ENCODE results near the gene RELA. TPM values are rescaled to one million over a fixed set of nuclear protein-coding genes. Genes with fewer than 3 reads are reported as not detected.

The RELA gene
- total RNA-seq, 1 donor = 39.5 TPM

GRCh38 chr11:65617136-65617850 is 45.4 kb downstream of the RELA start:
- peak overlapping the region; percentile 74 for H3K4me3 ChIP-seq (ENCODE audit: low read depth, low read length)
- no peak for TF ChIP-seq CTCF (IDR thresholded peaks at IDR 0.05; ENCODE audit: insufficient read depth, low read length)

DNA sequence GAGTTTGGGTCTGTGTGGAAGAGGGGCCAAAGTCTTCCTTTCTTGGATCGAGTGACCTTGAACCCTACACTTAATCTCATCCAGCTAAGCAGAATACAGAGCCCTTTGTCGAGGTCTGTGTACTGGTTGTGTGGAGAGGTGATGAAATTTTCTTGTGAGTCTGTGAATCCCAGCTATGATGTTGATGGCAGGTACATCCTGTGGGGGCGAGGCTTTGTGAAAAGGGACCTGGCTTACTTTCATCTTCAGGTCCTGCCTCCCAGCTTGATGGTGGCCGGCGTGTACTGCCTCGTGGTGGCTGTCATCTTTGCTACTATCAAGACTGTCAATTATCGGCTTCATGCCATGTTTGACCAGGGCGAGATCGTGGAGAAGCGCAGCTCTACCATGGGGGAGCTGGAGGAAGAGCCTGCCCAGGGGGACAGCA is 46.1 kb downstream of the RELA start:
- no peak for DNase-seq (ENCODE audit: low read depth)
- H3K4me3 ChIP-seq (ENCODE audit: low read depth, low read length) = peak overlapping the region; percentile 74
- no peak for TF ChIP-seq CTCF (IDR thresholded peaks at IDR 0.05; ENCODE audit: insufficient read depth, low read length)

More at GRCh38 chr11:65617136-65617850, 45.4 kb downstream of the RELA start:
- no peak for DNase-seq (ENCODE audit: low read depth)

GRCh38 chr11:65615950-65616574 is 46.7 kb downstream of the RELA start:
- no peak for TF ChIP-seq CTCF (IDR thresholded peaks at IDR 0.05; ENCODE audit: insufficient read depth, low read length)
- DNase-seq (ENCODE audit: low read depth) = no peak

DNA sequence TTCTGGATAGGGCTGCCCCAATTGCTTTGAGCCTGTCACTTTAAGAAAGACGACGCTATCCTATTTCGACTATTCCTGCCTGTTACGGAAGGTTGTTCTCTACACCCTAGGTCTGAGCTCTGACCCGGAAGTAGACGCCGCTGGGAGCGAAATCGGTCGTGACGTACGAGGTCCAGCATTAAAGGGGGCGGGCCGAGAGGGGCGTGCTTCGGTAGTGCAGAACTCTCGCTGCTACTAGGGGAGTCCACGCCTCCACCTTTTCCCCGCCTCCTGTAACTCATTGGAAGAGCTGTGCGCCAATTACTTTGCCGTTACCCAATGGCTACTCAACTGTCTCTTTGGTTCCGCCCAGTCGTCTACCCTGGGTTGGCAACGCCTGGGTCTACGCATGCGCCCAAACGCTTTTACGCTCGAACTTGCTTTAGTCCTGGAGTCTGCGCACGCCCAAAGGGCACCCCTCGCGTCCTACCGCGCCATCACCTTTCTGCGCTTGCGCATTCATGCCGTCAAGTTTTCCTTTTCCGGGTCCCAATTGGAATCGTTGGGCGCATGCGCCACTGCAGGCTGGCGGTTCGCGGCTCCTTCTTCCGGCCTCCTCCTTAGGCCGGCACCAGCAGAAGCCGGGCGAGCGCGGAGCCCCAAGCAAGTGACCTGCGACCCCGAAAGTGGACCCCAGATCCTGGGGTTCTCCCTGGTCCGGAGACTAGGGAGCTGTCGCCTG is 47.3 kb downstream of the RELA start, which contains the start of gene PCNX3:
TSS of gene PCNX3 (plus strand) at position 548 of the 721 bp plus-strand sequence. CDS start 536 bp downstream, outside the sequence.
- peak; percentile 100 for DNase-seq (ENCODE audit: low read depth)
- H3K4me3 ChIP-seq (ENCODE audit: low read depth, low read length) = peak within 1 kb of the TSS; percentile 95
- TF ChIP-seq CTCF (IDR thresholded peaks at IDR 0.05; ENCODE audit: insufficient read depth, low read length) = no peak

More at GRCh38 chr11:65615950-65616574, 46.7 kb downstream of the RELA start:
- peak overlapping the region; percentile 74 for H3K4me3 ChIP-seq (ENCODE audit: low read depth, low read length)

DNA sequence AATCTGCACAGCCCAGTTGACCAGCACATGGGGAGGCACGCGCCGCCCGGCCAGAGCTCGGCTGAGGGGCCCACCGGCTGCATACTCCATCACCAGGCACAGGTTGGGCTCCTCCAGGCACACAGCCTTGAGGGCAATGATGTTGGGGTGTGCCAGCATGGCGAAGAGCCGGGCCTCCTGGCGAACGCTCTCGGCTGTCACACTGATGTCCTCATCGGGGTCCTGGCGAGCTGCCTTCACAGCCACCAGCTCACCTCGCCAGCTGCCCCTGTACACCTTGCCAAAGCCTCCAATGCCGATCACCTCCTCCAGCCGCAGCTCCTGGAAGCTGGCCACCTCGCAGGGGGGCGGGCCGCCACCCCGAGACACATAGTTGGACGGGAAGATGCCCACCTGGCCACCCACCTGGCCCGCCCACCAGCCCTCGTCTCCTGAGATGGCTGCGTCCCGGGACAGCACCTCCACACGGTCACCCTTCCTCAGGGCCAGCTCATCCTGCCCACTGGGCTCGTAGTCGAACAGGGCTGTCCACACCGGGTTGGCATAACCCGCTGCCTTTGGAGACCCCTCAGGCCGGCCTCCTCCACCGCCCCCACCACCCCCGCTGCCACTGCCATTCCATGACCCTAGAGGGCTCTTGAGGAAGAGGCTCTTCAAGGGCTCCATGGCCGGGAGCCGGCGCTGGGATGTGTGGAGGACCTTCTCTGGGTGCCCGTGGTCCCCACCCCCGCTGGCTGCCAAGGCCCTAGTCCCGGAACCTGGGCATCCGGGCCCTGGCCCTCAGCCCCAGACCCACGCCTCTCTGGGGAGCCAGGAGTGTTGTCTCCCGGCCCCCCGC is 49.4 kb downstream of the RELA start:
- no peak for DNase-seq (ENCODE audit: low read depth)
- peak overlapping the region; percentile 95 for H3K4me3 ChIP-seq (ENCODE audit: low read depth, low read length)
- no peak for TF ChIP-seq CTCF (IDR thresholded peaks at IDR 0.05; ENCODE audit: insufficient read depth, low read length)

DNA sequence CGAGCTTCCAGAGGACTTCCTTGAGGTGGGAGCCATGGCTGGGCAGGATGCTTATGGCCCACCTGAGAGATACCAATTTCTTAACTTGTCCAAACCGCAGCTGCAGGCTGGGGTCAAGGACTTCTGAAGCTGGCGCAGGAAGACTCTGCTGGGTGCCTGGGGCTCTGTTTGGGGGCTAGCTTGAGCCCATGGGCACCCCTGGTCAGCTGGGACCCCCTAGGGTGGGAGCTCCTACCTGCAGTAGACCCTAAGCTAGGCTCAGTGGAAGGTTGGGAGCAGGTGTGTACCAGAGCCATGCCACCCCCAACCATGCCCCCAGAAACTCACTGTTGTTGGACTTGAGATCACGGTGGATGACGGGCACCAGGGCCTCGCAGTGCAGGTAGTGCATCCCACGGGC is 50.0 kb downstream of the RELA start:
- no peak for DNase-seq (ENCODE audit: low read depth)
- peak overlapping the region; percentile 95 for H3K4me3 ChIP-seq (ENCODE audit: low read depth, low read length)
- no peak for TF ChIP-seq CTCF (IDR thresholded peaks at IDR 0.05; ENCODE audit: insufficient read depth, low read length)
